GM12878 (cell line): ENCODE measurements around the gene PGM5. TPM values are rescaled to one million over a fixed set of nuclear protein-coding genes. Genes with fewer than 3 reads are reported as not detected.

Source experiments
- ATAC-seq: fragments of 200-7000 bp; cut with Tn5 transposase; 3 replicates; pipeline ENCODE4 v1.9.1; 2020; ENCODE audit warnings: mild to moderate bottlenecking, moderate library complexity
- BruUV-seq: library from RNA; stranded (reverse); fragments of 400-500 nt; replicated peaks from 2 replicates; lab custom pipeline; 2021; lab: Mats Ljungman, UMichigan
- CTCF ChIA-PET: fragments of 300-600 bp; sonication (Branson Sonifier 250); formaldehyde crosslinking; extraction: SDS; loops from one replicate; lab custom pipeline; 2021; ENCODE audit warnings: inconsistent platforms; lab: Yijun Ruan, JAX
- POLR2A ChIA-PET: fragments of 350-600 bp; formaldehyde crosslinking; extraction: SDS; loops from one replicate; lab custom pipeline; 2021; ENCODE audit warnings: inconsistent platforms; lab: Charles Lee
- RAD21 ChIA-PET: fragments of 300-600 bp; sonication (Branson Sonifier 250); formaldehyde crosslinking; loops from one replicate; lab custom pipeline; 2023; ENCODE audit warnings: antibody characterized with exemption; ENCODE audit not compliant: unreplicated experiment; lab: Charles Lee
- SMC1A ChIA-PET: fragments of 300-600 bp; sonication (Branson Sonifier 250); formaldehyde crosslinking; loops from one replicate; lab custom pipeline; 2023; ENCODE audit not compliant: unreplicated experiment, uncharacterized antibody; lab: Charles Lee
- DNase-seq: peaks from one replicate; pipeline ENCODE4 v3.0.0-alpha.2; 2011; ENCODE audit warnings: low read depth, low spot score
- FAIRE-seq: peaks from 3 replicates; lab custom pipeline; 2011; peaks lifted over from hg19 to GRCh38; lab: Jason Lieb, UNC
- H2AFZ ChIP-seq: 2 replicates; pipeline ENCODE4 v1.6.0; 2011; ENCODE audit warnings: low read depth, low read length, control low read depth; ENCODE audit not compliant: control insufficient read depth
- H3K27ac ChIP-seq: 2 replicates; pipeline ENCODE4 v1.5.1; 2011; ENCODE audit warnings: control low read depth; ENCODE audit not compliant: control insufficient read depth, insufficient read depth
- H3K27me3 ChIP-seq, 2 experiments: replicated peaks in 1 of 2; 2 replicates each; pipeline versions ENCODE4 v1.6.0 to v1.6.1; 2011; ENCODE audit warnings: low read length in 1 of 2; ENCODE audit not compliant: control insufficient read depth in 2 of 2, insufficient read depth in 2 of 2
- H3K36me3 ChIP-seq, 2 experiments: 2 replicates each; pipeline ENCODE4 v1.5.1; 2011; ENCODE audit warnings: low read length in 1 of 2; ENCODE audit not compliant: control insufficient read depth in 2 of 2, insufficient read depth in 2 of 2
- H3K4me1 ChIP-seq: 2 replicates; pipeline ENCODE4 v1.6.1; 2011; ENCODE audit warnings: mild to moderate bottlenecking, low read length, moderate library complexity, mixed read lengths; ENCODE audit not compliant: control insufficient read depth, insufficient read depth
- H3K4me2 ChIP-seq: 2 replicates; pipeline ENCODE4 v1.6.0; 2011; ENCODE audit warnings: control low read depth; ENCODE audit not compliant: control insufficient read depth, insufficient read depth
- H3K4me3 ChIP-seq: fragments of 200-600 bp; sonication (generic); 2 replicates; pipeline ENCODE4 v1.5.1; 2016
- H3K79me2 ChIP-seq: 2 replicates; pipeline ENCODE4 v1.6.0; 2011; ENCODE audit warnings: low read length; ENCODE audit not compliant: control insufficient read depth, insufficient read depth
- H3K9ac ChIP-seq: 2 replicates; pipeline ENCODE4 v1.8.0; 2011; ENCODE audit warnings: low read length, control low read depth, mixed read lengths; ENCODE audit not compliant: control insufficient read depth, insufficient read depth
- H3K9me3 ChIP-seq: replicated peaks from 3 replicates; pipeline ENCODE4 v1.5.1; 2011; ENCODE audit warnings: mild to moderate bottlenecking, low read length; ENCODE audit not compliant: control insufficient read depth, insufficient read depth
- H4K20me1 ChIP-seq: 2 replicates; pipeline ENCODE4 v1.6.0; 2011; ENCODE audit not compliant: control insufficient read depth, insufficient read depth
- DPF2 ChIP-seq: fragments of 450-650 bp; IDR thresholded peaks from 2 replicates; pipeline ENCODE4 v1.6.1; 2017; ENCODE audit warnings: mild to moderate bottlenecking
- IKZF2 ChIP-seq, 2 experiments: fragments of 450-650 bp; IDR thresholded peaks; 2 replicates each; pipeline ENCODE4 v1.6.1; 2017; ENCODE audit warnings: mild to moderate bottlenecking in 2 of 2, moderate library complexity in 2 of 2
- MEF2A ChIP-seq: IDR thresholded peaks from 2 replicates; pipeline ENCODE4 v1.6.1; 2011; ENCODE audit warnings: low read depth, mild to moderate bottlenecking, low read length, moderate library complexity; ENCODE audit not compliant: insufficient read depth
- MTA2 ChIP-seq: fragments of 450-650 bp; IDR thresholded peaks from 2 replicates; pipeline ENCODE4 v1.6.1; 2016; ENCODE audit warnings: low read depth, mild to moderate bottlenecking, moderate library complexity
- RUNX3 ChIP-seq: IDR thresholded peaks from 2 replicates; pipeline ENCODE4 v1.6.1; 2012; ENCODE audit warnings: low read length, inconsistent platforms
- SIN3A ChIP-seq: IDR thresholded peaks from 2 replicates; pipeline ENCODE4 v1.6.1; 2012; ENCODE audit warnings: low read depth, low read length, improper control_type of control experiment
- SREBF2 ChIP-seq: IDR thresholded peaks from 2 replicates; pipeline ENCODE4 v1.6.1; 2012; ENCODE audit warnings: mild to moderate bottlenecking, low read length
- TCF12 ChIP-seq: IDR thresholded peaks from 2 replicates; pipeline ENCODE4 v1.6.1; 2011; ENCODE audit warnings: low read depth, mild to moderate bottlenecking, low read length
- ZNF217 ChIP-seq: fragments of 450-650 bp; IDR thresholded peaks from 2 replicates; pipeline ENCODE4 v1.6.1; 2017; ENCODE audit warnings: antibody characterized with exemption, mild to moderate bottlenecking
- WGBS: methylation state at CpG from one replicate; pipeline ENCODE4 v1.1.6; 2016; ENCODE audit warnings: low lambda C conversion rate; ENCODE audit not compliant: insufficient replicate concordance, insufficient coverage; ENCODE audit errors: missing lambda C conversion rate; 5-methylcytosine and 5-hydroxymethylcytosine counted together
- in situ Hi-C: fragments of 300-500 bp; cut with MboI; formaldehyde crosslinking; loops from 9 replicates; pipeline ENCODE4 v1.14.3; 2018; ENCODE audit warnings: mixed read lengths
- intact Hi-C: fragments of 100-400 bp; cut with micrococcal nuclease; formaldehyde crosslinking; loops from one replicate; pipeline ENCODE4 v1.14.2; 2022; ENCODE audit not compliant: unreplicated experiment
- polyA plus RNA-seq, 11 experiments: library from polyadenylated mRNA; depleted of rRNA in 4 of 11; unstranded in 6 of 11; stranded (reverse) in 5 of 11; fragments of >200 nt; fragmentation: Nextera tagmentation in 4 of 11; fragmentation: Illumina TruSeq in 1 of 11; extraction: Ambion mirVana in 4 of 11; extraction: Trizol in 1 of 11; gene quantifications; 1 replicate in 1 of 11; 2 replicates in 10 of 11; pipeline versions ENCODE4 v1.2.1 to v1.2.3, GENCODE V29; 2011 to 2016; ENCODE audit warnings: inconsistent platforms in 2 of 11, missing spikeins in 2 of 11, low read depth in 1 of 11
- total RNA-seq, 4 experiments: library from RNA; depleted of rRNA in 3 of 4; stranded (reverse); fragments of >200 nt in 3 of 4; fragmentation: Illumina TruSeq in 1 of 4; extraction: Trizol in 1 of 4; gene quantifications; 2 replicates each; pipeline versions ENCODE4 v1.2.1 to v1.2.3, GENCODE V29; 2013 to 2021
- TF ChIP-seq, protein P1 (sequence below): fragments of 450-650 bp; formaldehyde crosslinking; IDR thresholded peaks from 2 replicates; pipeline ENCODE4 v1.4.0; 2020; ENCODE audit warnings: mild to moderate bottlenecking, moderate library complexity

PGM5 gene
- total and polyA plus RNA-seq, 10 of the 15 experiments (the other 5 are each of a cell fraction or from before 2014, with no cell fraction given), result 0.28 to 0.73 TPM; not detected in 8

DNA sequence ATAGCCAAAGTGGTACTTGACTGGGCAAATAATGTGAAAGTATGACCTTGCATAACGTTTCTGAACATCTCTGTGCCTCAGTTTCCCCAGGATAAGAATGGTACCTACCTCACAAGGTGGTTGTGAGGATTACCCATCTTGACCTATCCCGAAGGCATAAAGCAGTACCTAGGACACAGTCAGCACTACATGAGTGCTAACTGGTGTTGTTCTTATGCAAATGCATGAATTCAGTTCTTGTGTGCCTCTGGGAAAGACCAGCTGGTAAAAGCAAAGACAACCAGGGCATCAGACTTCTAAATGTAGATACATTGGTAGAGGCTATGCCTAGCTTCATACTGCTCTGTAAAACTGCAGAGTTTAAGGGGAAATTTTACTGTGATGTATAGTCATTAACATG lies 206.1 kb downstream of the PGM5 start:
- ChIA-PET RAD21 (no interaction called here), SMC1A (interaction anchor here (0.8 to 1.4 kb wide), 6 partner anchors 8 to 53 kb away, joined by 3 to 4 read pairs (median 3); partner anchors contain the start of gene TMEM252), CTCF (interaction anchor here (0.7 to 5.2 kb wide), 5 partner anchors 8 to 463 kb away, joined by 3 to 60 read pairs (median 4); no protein-coding TSS in a partner anchor), POLR2A (no interaction called here)
- intact Hi-C loops (loop anchor here (10.0 kb wide), 2 partner anchors 118 to 218 kb away; no protein-coding TSS in a partner anchor), in situ Hi-C loops (loop anchor here (5.0 to 25.0 kb wide), 2 partner anchors 50 to 200 kb away; partner anchors contain the start of gene PGM5)
- Histone ChIP-seq H4K20me1 (no peaks in the 10 kb centered on the region), H3K4me1 (no peaks in the 10 kb centered on the region), H3K27me3 (peaks cover 4 to 6% of the 10 kb centered on the region in 2 experiments), H3K4me3 (no peak overlapping the region), H3K4me2 (no peak overlapping the region), H3K27ac (no peak overlapping the region), H3K9ac (no peak overlapping the region), H3K36me3 (no peaks in the 10 kb centered on the region), H3K79me2 (no peaks in the 10 kb centered on the region), H3K9me3 (no peaks in the 10 kb centered on the region), H2AFZ (no peak overlapping the region)
- DNase-seq, result no peak
- 42% methylated on average over 2 of the region's 2 CpGs for WGBS
- TF ChIP-seq ZNF217 (no peak), MEF2A (no peak), RUNX3 (no peak), DPF2 (no peak), IKZF2 (IDR thresholded peaks at IDR 0.05) (no peak), SREBF2 (no peak), MTA2 (no peak), TCF12 (no peak), SIN3A (no peak)
- TF ChIP-seq, protein P1, sequence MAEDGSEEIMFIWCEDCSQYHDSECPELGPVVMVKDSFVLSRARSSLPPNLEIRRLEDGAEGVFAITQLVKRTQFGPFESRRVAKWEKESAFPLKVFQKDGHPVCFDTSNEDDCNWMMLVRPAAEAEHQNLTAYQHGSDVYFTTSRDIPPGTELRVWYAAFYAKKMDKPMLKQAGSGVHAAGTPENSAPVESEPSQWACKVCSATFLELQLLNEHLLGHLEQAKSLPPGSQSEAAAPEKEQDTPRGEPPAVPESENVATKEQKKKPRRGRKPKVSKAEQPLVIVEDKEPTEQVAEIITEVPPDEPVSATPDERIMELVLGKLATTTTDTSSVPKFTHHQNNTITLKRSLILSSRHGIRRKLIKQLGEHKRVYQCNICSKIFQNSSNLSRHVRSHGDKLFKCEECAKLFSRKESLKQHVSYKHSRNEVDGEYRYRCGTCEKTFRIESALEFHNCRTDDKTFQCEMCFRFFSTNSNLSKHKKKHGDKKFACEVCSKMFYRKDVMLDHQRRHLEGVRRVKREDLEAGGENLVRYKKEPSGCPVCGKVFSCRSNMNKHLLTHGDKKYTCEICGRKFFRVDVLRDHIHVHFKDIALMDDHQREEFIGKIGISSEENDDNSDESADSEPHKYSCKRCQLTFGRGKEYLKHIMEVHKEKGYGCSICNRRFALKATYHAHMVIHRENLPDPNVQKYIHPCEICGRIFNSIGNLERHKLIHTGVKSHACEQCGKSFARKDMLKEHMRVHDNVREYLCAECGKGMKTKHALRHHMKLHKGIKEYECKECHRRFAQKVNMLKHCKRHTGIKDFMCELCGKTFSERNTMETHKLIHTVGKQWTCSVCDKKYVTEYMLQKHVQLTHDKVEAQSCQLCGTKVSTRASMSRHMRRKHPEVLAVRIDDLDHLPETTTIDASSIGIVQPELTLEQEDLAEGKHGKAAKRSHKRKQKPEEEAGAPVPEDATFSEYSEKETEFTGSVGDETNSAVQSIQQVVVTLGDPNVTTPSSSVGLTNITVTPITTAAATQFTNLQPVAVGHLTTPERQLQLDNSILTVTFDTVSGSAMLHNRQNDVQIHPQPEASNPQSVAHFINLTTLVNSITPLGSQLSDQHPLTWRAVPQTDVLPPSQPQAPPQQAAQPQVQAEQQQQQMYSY (CRISPR knock-in tag), result no peak
- FAIRE-seq, result no peak
- BruUV-seq, result no TSS peak
- ATAC-seq, result no peak
